ENCODE measurements around the gene PKMYT1.

Gene PKMYT1

GRCh38 chr16:2973093-2973492, 7.2 kb downstream of the PKMYT1 start:
- DNase-seq (ENCODE audit: low spot score), result no peak

GRCh38 chr16:2971985-2972784, 8.1 kb downstream of the PKMYT1 start:
- DNase-seq (ENCODE audit: low spot score), result no peak

- DNase-seq (ENCODE audit: low spot score), result no peak
These were observed 8.9 kb downstream of the PKMYT1 start for GRCh38 chr16:2971134-2971984.

GRCh38 chr16:2970563-2970962, 9.7 kb downstream of the PKMYT1 start:
- DNase-seq (ENCODE audit: low spot score), result no peak

DNA sequence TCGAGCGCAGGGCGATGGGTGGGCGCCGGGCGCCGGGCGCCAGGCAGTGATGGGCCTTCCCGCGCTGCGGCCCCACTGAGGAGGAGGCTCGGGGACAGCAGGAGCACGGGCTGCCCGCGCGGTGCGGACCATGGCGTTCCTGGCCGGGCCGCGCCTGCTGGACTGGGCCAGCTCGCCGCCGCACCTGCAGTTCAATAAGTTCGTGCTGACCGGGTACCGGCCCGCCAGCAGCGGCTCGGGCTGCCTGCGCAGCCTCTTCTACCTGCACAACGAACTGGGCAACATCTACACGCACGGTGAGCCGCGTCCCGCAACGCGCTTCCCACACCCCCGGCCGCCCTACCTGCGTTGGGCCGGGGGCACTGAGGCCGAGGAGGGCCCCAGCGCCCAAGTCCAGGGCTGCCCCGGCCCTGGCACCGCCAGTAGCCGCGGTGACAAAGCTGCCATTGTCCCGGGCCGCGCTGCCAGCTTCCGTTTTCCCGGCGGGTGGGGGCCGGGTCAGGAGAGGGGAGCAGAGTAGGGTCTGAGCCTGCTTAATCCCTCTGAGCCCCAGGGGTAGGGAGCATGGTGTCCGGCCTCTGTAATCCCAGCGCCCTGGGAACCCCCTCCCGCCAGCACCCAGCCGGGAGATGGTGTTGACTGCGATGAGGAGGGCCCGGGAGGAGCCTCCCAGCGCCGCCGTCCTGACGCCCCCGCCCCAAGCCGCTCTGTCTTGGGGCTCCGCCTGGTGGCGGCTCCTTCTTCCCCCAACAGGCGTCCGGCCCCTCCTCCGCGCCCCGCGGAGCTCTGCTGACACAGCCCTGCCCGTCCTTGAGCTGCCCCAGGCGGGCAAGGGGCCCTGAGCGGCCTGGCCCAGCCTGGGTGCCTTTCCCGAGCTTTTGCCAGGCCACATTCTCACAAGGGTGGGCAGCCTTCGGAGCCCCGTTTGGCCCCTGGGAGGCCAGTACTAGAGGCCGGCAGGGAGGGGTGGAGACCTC, 10.4 kb downstream of the PKMYT1 start:
- DNase-seq (ENCODE audit: low spot score), result peak; percentile 67

GRCh38 chr16:2968738-2969544, 11.3 kb downstream of the PKMYT1 start, which contains the start of gene PAQR4:
Gene PAQR4, plus strand, starts transcription at chr16:2969348. Its CDS starts 327 bp downstream, at chr16:2969675.
- DNase-seq (ENCODE audit: low spot score), result peak; percentile 87

DNA sequence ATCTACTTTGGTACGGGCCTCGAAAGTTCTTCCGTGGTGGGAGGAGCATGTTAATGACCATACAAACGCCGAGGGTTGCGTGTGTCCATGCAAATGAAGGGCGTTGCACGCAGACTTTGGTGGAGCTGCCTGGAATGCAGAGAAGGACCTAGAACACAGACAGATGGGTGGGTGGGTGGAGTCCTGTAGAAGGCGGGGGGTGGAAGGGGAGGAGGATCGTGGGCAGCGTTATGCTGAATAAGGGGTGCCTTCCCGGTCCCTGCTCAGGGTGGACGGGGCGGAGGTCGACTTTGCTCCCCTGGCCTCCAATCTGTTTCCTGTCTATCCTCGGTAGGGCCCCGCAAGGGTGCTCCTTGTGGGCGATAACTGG, 11.9 kb downstream of the PKMYT1 start:
- DNase-seq (ENCODE audit: low spot score), result peak; percentile 43

DNA sequence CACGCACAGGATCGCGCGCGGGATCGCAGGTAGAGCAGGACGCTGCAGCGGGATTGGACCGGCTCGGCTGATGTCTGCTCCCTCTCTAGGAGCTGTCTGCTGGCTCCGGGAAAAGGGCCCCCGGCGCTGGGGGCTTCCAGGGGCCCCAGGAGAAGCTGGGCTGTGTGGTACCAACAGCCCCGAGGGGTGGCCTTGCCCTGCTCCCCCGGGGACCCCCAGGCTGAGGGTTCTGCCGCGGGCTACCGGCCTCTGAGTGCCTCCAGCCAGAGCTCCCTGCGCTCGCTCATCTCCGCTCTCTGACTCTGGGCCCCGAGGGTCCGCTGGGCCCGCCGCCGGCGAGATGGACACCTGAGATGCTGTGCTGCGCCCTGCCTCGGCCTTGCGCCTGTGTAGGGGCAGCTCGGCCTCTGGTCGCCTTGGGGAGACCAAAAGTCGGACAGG, 12.5 kb downstream of the PKMYT1 start:
- DNase-seq (ENCODE audit: low spot score), result no peak

DNA sequence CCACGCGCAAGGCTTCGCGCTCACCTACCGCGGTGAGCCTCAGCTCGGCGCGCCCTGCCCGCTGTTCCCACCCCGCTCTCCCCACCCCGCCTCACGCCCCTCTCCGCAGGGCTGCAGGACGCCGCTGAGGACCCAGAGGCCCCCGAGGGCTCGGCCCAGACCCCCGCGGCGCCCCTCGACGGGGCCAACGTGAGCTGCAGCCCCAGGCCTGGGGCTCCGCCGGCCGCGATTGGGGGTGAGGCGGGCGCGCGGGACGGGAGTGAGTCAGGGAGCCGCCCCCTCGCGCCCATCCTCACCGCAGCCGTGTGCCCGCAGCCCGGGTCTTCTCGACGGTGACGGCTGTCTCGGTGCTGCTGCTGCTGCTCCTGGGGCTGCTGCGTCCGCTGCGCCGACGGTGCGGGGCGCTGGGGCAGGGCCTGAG, 13.0 kb downstream of the PKMYT1 start:
- no peak for DNase-seq (ENCODE audit: low spot score)

DNA sequence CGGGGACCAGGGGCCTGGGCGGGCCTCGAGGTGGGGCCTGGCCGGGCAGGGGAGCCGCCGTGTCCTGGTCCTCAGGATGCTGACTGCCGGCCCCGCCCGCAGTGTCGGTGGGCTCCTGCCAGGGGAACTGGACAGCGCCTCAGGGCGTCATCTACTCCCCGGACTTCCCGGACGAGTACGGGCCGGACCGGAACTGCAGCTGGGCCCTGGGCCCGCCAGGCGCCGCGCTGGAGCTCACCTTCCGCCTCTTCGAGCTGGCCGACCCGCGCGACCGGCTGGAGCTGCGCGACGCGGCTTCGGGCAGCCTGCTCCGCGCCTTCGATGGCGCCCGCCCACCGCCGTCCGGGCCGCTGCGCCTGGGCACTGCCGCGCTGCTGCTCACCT, 13.4 kb downstream of the PKMYT1 start:
- no peak for DNase-seq (ENCODE audit: low spot score)

- DNase-seq (ENCODE audit: low spot score), result no peak
These were observed 14.0 kb downstream of the PKMYT1 start for GRCh38 chr16:2966043-2966807.

DNA sequence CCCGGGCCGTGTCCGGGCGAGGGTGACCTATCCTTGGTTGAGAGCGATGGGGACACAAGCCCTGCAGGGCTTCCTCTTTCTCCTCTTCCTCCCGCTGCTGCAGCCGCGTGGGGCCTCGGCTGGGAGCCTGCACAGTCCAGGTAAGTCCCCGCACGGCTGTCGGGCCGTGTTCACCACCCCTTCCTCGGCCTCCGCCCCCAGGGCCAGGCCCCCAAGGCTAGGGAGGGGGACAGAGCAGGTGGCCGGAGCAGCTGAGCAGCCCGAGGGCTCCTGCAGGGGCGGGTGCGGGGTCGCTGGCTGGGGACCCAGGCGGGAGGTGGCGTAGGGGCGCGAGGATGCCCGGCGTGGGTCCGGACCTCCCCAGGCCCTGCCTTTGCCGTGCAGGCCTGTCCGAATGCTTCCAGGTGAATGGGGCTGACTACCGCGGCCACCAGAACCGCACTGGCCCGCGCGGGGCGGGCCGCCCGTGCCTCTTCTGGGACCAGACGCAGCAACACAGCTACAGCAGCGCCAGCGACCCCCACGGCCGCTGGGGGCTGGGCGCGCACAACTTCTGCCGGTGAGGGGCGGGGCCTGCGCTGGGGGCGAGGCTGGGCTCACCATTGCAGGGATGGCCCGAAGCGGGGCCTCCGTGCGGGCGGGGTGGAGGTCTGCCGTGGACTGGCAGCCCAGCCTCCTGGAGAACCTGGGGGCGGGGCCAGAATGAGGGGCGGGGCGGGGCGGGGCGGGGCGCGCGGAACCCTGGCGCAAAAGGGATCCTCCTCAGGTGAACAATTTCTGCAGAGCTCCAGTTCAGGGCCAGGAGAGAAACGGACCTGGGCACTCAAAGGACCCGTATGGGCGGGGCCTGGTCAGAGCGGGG, 15.5 kb downstream of the PKMYT1 start:
- DNase-seq (ENCODE audit: low spot score), result peak; percentile 35

DNA sequence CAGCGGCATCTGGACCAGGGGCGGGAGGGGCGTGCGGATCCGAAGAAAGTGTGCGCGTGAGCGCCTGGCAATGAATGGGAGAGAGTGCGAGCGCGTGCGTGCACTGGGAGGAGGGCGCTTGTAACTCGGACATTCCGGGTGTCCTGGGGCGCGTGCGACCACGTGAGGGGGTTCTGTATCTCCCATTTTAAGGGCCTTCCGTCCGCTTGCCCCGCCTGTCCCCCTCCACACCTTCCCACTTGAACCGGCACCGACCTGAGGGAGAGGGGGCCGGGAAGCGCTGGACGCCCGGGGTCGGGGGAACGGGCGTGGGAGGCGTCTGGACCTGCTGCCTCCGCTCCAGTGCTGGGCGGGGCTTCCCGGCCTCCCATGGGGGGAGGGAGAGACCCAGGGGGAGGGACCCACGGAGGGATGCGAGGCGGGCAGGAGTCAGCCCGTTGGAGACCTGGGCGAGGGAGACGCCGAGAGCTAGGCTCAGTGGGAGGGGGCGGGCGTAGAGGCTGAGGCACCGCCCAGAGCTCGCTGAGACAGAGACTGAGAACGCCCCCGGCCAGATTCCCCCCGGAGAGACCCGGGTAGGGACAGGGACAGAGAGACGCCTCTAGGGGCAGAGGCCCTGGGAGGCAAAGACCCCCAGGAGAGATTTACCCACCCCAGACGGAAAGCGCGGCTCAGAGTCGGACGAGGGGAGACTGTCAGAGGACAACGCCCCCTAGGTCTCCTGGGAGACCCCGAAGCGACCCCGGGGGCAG, 16.3 kb downstream of the PKMYT1 start, which contains the start of gene KREMEN2:
KREMEN2 (plus strand) TSS at position 553 of the 752 bp plus-strand sequence. CDS start 246 bp downstream, outside the sequence.
- no peak for DNase-seq (ENCODE audit: low spot score)

- DNase-seq (ENCODE audit: low spot score), result no peak
These were observed 17.0 kb downstream of the PKMYT1 start for GRCh38 chr16:2963074-2963722.

DNA sequence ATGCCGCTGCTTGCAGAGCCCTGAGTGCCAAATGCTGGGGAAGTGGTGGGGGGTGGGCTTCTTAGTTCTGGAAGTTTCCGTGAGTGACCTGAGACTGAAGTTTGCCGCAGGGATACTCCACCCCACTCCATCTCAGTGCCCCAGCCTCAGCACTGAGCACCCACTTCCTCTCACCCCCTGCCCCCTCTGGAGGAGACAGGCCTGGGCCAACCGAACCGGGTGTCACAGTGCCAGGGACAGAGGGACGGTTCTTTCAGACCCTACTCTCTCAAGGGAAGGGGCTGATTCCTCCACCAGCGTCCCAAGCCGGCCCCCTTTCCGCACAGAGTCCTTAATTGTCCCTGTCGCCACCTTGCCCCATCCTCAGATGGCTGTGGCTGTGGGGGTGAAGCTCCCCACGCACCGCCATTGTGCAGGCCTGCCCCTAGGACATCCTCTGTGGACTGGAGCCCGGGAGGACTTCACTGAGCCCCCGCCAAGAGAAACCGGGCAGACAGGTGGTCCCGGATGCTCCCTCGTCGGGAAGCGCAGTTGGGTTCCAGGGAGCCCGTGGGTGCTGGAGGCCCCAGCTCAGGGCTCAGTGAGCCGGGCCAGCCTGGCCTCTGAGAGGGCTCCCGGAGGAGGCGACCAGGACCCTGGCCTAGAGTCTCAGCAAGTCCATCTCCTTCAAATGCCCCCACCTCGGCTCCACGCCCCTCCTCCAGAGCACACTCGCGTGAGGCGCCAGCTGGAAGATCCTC, 17.7 kb downstream of the PKMYT1 start:
- no peak for DNase-seq (ENCODE audit: low spot score)

GRCh38 chr16:2960183-2961010, 19.8 kb downstream of the PKMYT1 start:
- DNase-seq (ENCODE audit: low spot score), result no peak

Measured in hematopoietic multipotent progenitor cell treated with erythropoietin and hydrocortisone succinate and interleukin-3 and kit ligand, for 15 days (in vitro differentiated cells).